Tibial artery (tissue), 4 donors: Measurements from ENCODE around the gene HDGFL3.

Experiments
- DNase-seq, 2 donors: peaks; one replicate each; pipeline ENCODE4 v3.0.0-alpha.2; 2019
- H3K27ac ChIP-seq, 2 donors: fragments of 200-600 bp; sonication (generic) in 1 of 2; 1 replicate in 1 of 2; 2 replicates in 1 of 2; pipeline ENCODE4 v1.5.1; 2018 to 2019; ENCODE audit warnings: mild to moderate bottlenecking in 1 of 2
- H3K27me3 ChIP-seq, 2 donors: fragments of 200-600 bp; sonication (generic) in 1 of 2; one replicate each; pipeline versions ENCODE4 v1.5.1 to v1.6.0; 2016 to 2019
- H3K36me3 ChIP-seq, 3 donors: fragments of 200-600 bp; sonication (generic) in 2 of 3; one replicate each; pipeline ENCODE4 v1.5.1; 2016 to 2019; ENCODE audit warnings: mild to moderate bottlenecking in 2 of 3
- H3K4me1 ChIP-seq, 4 donors: fragments of 200-600 bp; sonication (generic) in 2 of 4; 1 replicate in 3 of 4; 2 replicates in 1 of 4; pipeline ENCODE4 v1.5.1; 2016 to 2019
- H3K4me3 ChIP-seq, 2 donors: fragments of 200-600 bp; sonication (generic) in 1 of 2; 1 replicate in 1 of 2; 2 replicates in 1 of 2; pipeline ENCODE4 v1.5.1; 2018 to 2019; ENCODE audit warnings: mild to moderate bottlenecking in 2 of 2
- H3K9me3 ChIP-seq, 3 donors: fragments of 200-600 bp; sonication (generic) in 1 of 3; one replicate each; pipeline ENCODE4 v1.5.1; 2016 to 2019
- CTCF ChIP-seq, 2 experiments: fragments of 200-600 bp in 1 of 2; fragments of 450-650 bp in 1 of 2; IDR thresholded peaks; one replicate each; pipeline ENCODE4 v1.5.1; 2017 to 2019; ENCODE audit warnings: antibody characterized with exemption in 2 of 2, mild to moderate bottlenecking in 1 of 2, moderate library complexity in 1 of 2
- intact Hi-C: fragments of 100-400 bp; cut with DNase I; formaldehyde crosslinking; loops from one replicate; pipeline ENCODE4 v1.15.0; 2023; ENCODE audit warnings: low total_unique reads

HDGFL3 gene

GRCh38 chr15:83104141-83104540 lies 103.5 kb downstream of the HDGFL3 start:
- TF ChIP-seq CTCF (IDR thresholded peaks at IDR 0.05): no peak
- intact Hi-C loops: loop anchor here (10.0 kb wide), 1 partner anchor 89 kb away; the partner anchor contains the start of gene C15orf40

DNA sequence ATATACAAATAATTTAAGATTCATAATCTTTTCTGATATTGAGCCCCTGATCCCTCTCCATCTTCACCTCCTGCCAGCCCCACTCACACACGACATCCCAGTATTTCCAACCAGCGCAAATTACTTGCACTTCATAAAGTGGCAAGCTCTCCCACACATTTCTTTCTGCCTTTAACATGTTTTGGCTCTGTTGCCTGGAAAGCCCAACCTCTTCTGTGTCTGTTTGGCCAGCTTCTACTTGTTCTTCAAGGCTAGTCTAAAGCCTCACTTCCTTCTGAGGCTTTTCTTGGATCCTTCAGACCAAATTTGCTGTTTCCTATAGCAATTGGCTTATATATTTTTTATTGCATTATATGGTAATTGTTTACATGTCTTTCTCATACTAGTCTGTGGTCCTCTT lies 105.3 kb downstream of the HDGFL3 start:
- no peak for TF ChIP-seq CTCF (IDR thresholded peaks at IDR 0.05)
- peaks cover 0 to 8% (median 3%) of the 10 kb centered on the region in 4 donors for H3K4me1 ChIP-seq
- peaks cover 0 to 5% of the 10 kb centered on the region in 2 donors for H3K27me3 ChIP-seq
- intact Hi-C loops: loop anchor here (10.0 kb wide), 1 partner anchor 88 kb away; the partner anchor contains the start of gene C15orf40
- H3K4me3 ChIP-seq: no peak overlapping the region
- peaks cover 0 to 9% (median 0%) of the 10 kb centered on the region in 3 donors for H3K9me3 ChIP-seq
- H3K27ac ChIP-seq: no peak overlapping the region
- no peak for DNase-seq
- no peaks in the 10 kb centered on the region for H3K36me3 ChIP-seq

More at GRCh38 chr15:83104141-83104540, 103.5 kb downstream of the HDGFL3 start:
- Histone ChIP-seq H3K36me3 (no peaks in the 10 kb centered on the region), H3K4me1 (peaks cover 0 to 22% (median 15%) of the 10 kb centered on the region in 4 donors), H3K27ac (no peak overlapping the region), H3K9me3 (no peaks in the 10 kb centered on the region), H3K27me3 (peaks cover 0 to 17% of the 10 kb centered on the region in 2 donors), H3K4me3 (no peak overlapping the region)
- DNase-seq: no peak

- no peaks in the 10 kb centered on the region for H3K4me1 ChIP-seq
- intact Hi-C loops: loop anchor here (10.0 kb wide), 1 partner anchor 85 kb away; the partner anchor contains the start of gene C15orf40
Observed at GRCh38 chr15:83100097-83100646, 107.5 kb downstream of the HDGFL3 start.

DNA sequence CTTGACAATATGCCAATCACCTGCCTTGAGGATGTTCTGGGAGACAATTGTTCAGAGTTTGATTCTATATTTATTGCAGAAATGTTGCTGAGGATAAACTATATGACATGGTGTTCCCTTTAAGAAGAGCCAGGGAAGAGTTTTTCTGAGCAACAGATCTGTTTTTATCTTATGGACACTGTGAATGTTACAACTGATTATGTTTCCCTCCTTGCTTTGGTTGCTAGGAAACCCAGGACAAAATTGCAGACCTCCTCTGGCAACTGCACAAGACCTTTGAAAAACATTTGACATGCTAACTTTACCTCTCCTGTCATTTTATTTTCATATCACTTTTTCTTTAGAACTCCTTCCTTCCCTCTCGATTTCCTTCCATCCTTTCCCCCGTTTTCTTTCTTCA lies 108.3 kb downstream of the HDGFL3 start:
- Histone ChIP-seq H3K9me3 (peaks cover 0 to 9% (median 0%) of the 10 kb centered on the region in 3 donors), H3K36me3 (no peaks in the 10 kb centered on the region), H3K4me1 (no peaks in the 10 kb centered on the region), H3K4me3 (no peak overlapping the region), H3K27me3 (peaks cover 0 to 4% of the 10 kb centered on the region in 2 donors), H3K27ac (no peak overlapping the region)
- intact Hi-C loops: no loop called here
- TF ChIP-seq CTCF (IDR thresholded peaks at IDR 0.05): no peak
- no peak for DNase-seq

More at GRCh38 chr15:83100097-83100646, 107.5 kb downstream of the HDGFL3 start:
- Histone ChIP-seq H3K27me3 (peaks cover 0 to 5% of the 10 kb centered on the region in 2 donors), H3K4me3 (no peak overlapping the region), H3K9me3 (peaks cover 0 to 9% (median 0%) of the 10 kb centered on the region in 3 donors), H3K36me3 (no peaks in the 10 kb centered on the region), H3K27ac (no peak overlapping the region)
- TF ChIP-seq CTCF (IDR thresholded peaks at IDR 0.05): no peak
- no peak for DNase-seq

GRCh38 chr15:83098079-83098478 lies 109.5 kb downstream of the HDGFL3 start:
- Histone ChIP-seq H3K9me3 (peaks cover 0 to 9% (median 0%) of the 10 kb centered on the region in 3 donors), H3K27me3 (no peaks in the 10 kb centered on the region), H3K36me3 (no peaks in the 10 kb centered on the region), H3K4me1 (no peaks in the 10 kb centered on the region), H3K4me3 (no peak overlapping the region), H3K27ac (no peak overlapping the region)
- intact Hi-C loops: no loop called here
- no peak for DNase-seq
- TF ChIP-seq CTCF (IDR thresholded peaks at IDR 0.05): no peak
